Measurements from ENCODE around the gene CNPY1. TPM values are rescaled to one million over a fixed set of nuclear protein-coding genes. Genes with fewer than 3 reads are reported as not detected.

The CNPY1 gene
- total RNA-seq, 1 donor from 2014 or later = under 0.01 TPM

- FAIRE-seq (no peak), DNase-seq (ENCODE audit: low spot score in 2 of 2) (no peak)
These were observed 51.8 kb downstream of the CNPY1 start for GRCh38 chr7:155494551-155494950.

GRCh38 chr7:155493744-155494538, 52.4 kb downstream of the CNPY1 start:
- DNase-seq (ENCODE audit: low spot score in 2 of 2) (no peak), FAIRE-seq (no peak)

GRCh38 chr7:155491812-155492211, 54.5 kb downstream of the CNPY1 start:
- DNase-seq (ENCODE audit: low spot score in 2 of 2) (no peak), FAIRE-seq (no peak)

- DNase-seq (ENCODE audit: low spot score in 2 of 2) (no peak), FAIRE-seq (no peak)
These were observed 55.4 kb downstream of the CNPY1 start for GRCh38 chr7:155490697-155491628.

- FAIRE-seq (no peak), DNase-seq (ENCODE audit: low spot score in 2 of 2) (no peak)
These were observed 56.3 kb downstream of the CNPY1 start for GRCh38 chr7:155489862-155490696.

GRCh38 chr7:155489158-155489840, 57.1 kb downstream of the CNPY1 start:
- DNase-seq (ENCODE audit: low spot score in 2 of 2) (no peak), FAIRE-seq (no peak)

GRCh38 chr7:155488483-155489127, 57.8 kb downstream of the CNPY1 start:
- no peak for FAIRE-seq
- DNase-seq (ENCODE audit: low spot score in 2 of 2) = no peak

GRCh38 chr7:155487509-155488482, 58.6 kb downstream of the CNPY1 start:
- DNase-seq (ENCODE audit: low spot score in 2 of 2) (no peak), FAIRE-seq (no peak)

- no peak for FAIRE-seq
- DNase-seq (ENCODE audit: low spot score in 2 of 2) = no peak
These were observed 59.4 kb downstream of the CNPY1 start for GRCh38 chr7:155486783-155487508.

GRCh38 chr7:155484483-155485399, 61.6 kb downstream of the CNPY1 start:
- no peak for DNase-seq (ENCODE audit: low spot score in 2 of 2)
- FAIRE-seq = no peak

GRCh38 chr7:155483868-155484325, 62.5 kb downstream of the CNPY1 start:
- no peak for DNase-seq (ENCODE audit: low spot score in 2 of 2)
- FAIRE-seq = no peak

GRCh38 chr7:155483245-155483644, 63.1 kb downstream of the CNPY1 start:
- DNase-seq (ENCODE audit: low spot score in 2 of 2) = no peak

GRCh38 chr7:155482511-155483183, 63.7 kb downstream of the CNPY1 start:
- DNase-seq (ENCODE audit: low spot score in 2 of 2) = no peak
- no peak for FAIRE-seq

More at GRCh38 chr7:155483245-155483644, 63.1 kb downstream of the CNPY1 start:
- FAIRE-seq = no peak

- DNase-seq (ENCODE audit: low spot score in 2 of 2) (no peak), FAIRE-seq (no peak)
These were observed 64.6 kb downstream of the CNPY1 start for GRCh38 chr7:155481764-155482163.

GRCh38 chr7:155477476-155477875, 68.9 kb downstream of the CNPY1 start:
- DNase-seq (ENCODE audit: low spot score in 2 of 2) = no peak
- no peak for FAIRE-seq

- DNase-seq (ENCODE audit: low spot score in 2 of 2) (no peak), FAIRE-seq (no peak)
These were observed 74.6 kb downstream of the CNPY1 start for GRCh38 chr7:155471718-155472117.

Data from frontal cortex (tissue), 4 donors.